Caco-2 (cell line): ENCODE measurements around the gene GTF2E1. TPM values are rescaled to one million over a fixed set of nuclear protein-coding genes. Genes with fewer than 3 reads are reported as not detected.

Source experiments
- BruUV-seq: library from RNA; stranded (reverse); fragments of 400-500 nt; replicated peaks from 2 replicates; lab custom pipeline; 2021; lab: Mats Ljungman, UMichigan
- CTCF ChIA-PET: fragments of 300-600 bp; sonication (Branson Sonifier 250); formaldehyde crosslinking; loops from one replicate; lab custom pipeline; 2022; ENCODE audit warnings: antibody characterized with exemption; lab: Charles Lee
- POLR2A ChIA-PET: fragments of 300-600 bp; sonication (Branson Sonifier 250); formaldehyde crosslinking; loops from one replicate; lab custom pipeline; 2022; ENCODE audit warnings: antibody characterized with exemption; lab: Charles Lee
- DNase-seq, 2 experiments: peaks; one replicate each; pipeline versions ENCODE4 v3.0.0 to v3.0.0-alpha.2; 2020 to 2022
- H3K27me3 ChIP-seq: replicated peaks from 2 replicates; pipeline ENCODE4 v1.6.0; 2011; ENCODE audit warnings: low read length; ENCODE audit not compliant: control insufficient read depth, insufficient read depth
- H3K36me3 ChIP-seq: 2 replicates; pipeline ENCODE4 v1.5.1; 2011; ENCODE audit warnings: low read length; ENCODE audit not compliant: control insufficient read depth, insufficient read depth
- H3K4me1 ChIP-seq: fragments of 250-450 bp; sonication (Bioruptor Pico); 2 replicates; pipeline ENCODE4 v1.5.1; 2020; ENCODE audit warnings: mild to moderate bottlenecking
- H3K4me3 ChIP-seq: 2 replicates; pipeline ENCODE4 v1.5.1; 2011; ENCODE audit warnings: low read depth, mild to moderate bottlenecking, control low read depth, low read length
- H3K9me3 ChIP-seq: fragments of 250-450 bp; sonication (Bioruptor Pico); 2 replicates; pipeline ENCODE4 v1.5.1; 2020; ENCODE audit warnings: mild to moderate bottlenecking, moderate library complexity
- H3K27ac Mint-ChIP-seq: one replicate; pipeline ENCODE4 v1.8.0; 2022; ENCODE audit warnings: mixed read lengths; ENCODE audit not compliant: unreplicated experiment
- H3K27me3 Mint-ChIP-seq: one replicate; pipeline ENCODE4 v1.8.0; 2022; ENCODE audit warnings: mixed read lengths; ENCODE audit not compliant: insufficient read depth, unreplicated experiment
- H3K36me3 Mint-ChIP-seq: one replicate; pipeline ENCODE4 v1.8.0; 2022; ENCODE audit warnings: mild to moderate bottlenecking, mixed read lengths; ENCODE audit not compliant: insufficient read depth, unreplicated experiment
- H3K4me1 Mint-ChIP-seq: one replicate; pipeline ENCODE4 v1.8.0; 2022; ENCODE audit warnings: low read depth, mixed read lengths; ENCODE audit not compliant: unreplicated experiment
- H3K4me3 Mint-ChIP-seq: one replicate; pipeline ENCODE4 v1.8.0; 2022; ENCODE audit warnings: mild to moderate bottlenecking, moderate library complexity, mixed read lengths; ENCODE audit not compliant: unreplicated experiment
- H3K9me3 Mint-ChIP-seq: one replicate; pipeline ENCODE4 v1.8.0; 2022; ENCODE audit warnings: mixed read lengths; ENCODE audit not compliant: unreplicated experiment
- intact Hi-C: fragments of 100-400 bp; cut with micrococcal nuclease; formaldehyde crosslinking; loops from one replicate; pipeline ENCODE4 v1.10.0; 2022; ENCODE audit not compliant: unreplicated experiment
- total RNA-seq: library from RNA; stranded (reverse); gene quantifications from 2 replicates; pipeline ENCODE4 v1.2.3, GENCODE V29; 2022
- TF ChIP-seq, protein P1 (sequence below), 2 experiments: fragments of 200-600 bp in 1 of 2; IDR thresholded peaks; 1 replicate in 1 of 2; 2 replicates in 1 of 2; pipeline versions ENCODE4 v1.5.1 to v1.8.0; 2011 to 2022; ENCODE audit warnings: antibody characterized with exemption in 1 of 2, control low read depth in 1 of 2, inconsistent platforms in 1 of 2, low read depth in 1 of 2, low read length in 1 of 2, mild to moderate bottlenecking in 1 of 2, moderate library complexity in 1 of 2; ENCODE audit not compliant: insufficient read depth in 1 of 2, severe bottlenecking in 1 of 2, unreplicated experiment in 1 of 2

GTF2E1 gene
- total RNA-seq, 1 experiment from 2014 or later: 30.6 TPM

DNA sequence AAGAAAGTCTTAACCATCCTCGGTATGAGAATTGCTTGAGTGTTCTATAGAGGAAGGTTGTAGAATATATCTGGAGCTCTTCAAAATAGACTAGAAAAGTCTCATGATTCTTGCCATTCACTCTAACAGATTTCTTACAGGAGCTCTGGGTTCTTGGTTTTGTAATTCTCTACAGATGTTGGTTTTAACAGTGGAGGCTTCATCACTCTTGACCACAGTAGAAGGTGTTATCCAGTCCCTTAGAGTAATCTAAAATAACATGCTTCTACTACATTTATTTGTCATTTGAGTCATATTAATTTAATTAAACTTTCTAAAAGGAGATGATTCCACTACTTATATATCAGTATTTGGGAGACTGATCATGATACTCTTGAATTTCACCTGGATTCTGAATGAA lies 9.7 kb downstream of the GTF2E1 start:
- H3K4me3 Mint-ChIP-seq: no peak overlapping the region
- no TSS peak for BruUV-seq
- H3K4me3 ChIP-seq: no peak overlapping the region
- DNase-seq: no peak
- H3K27me3 ChIP-seq: no peaks in the 10 kb centered on the region
- H3K9me3 ChIP-seq: no peaks in the 10 kb centered on the region
- ChIA-PET POLR2A (no interaction called here), CTCF (no interaction called here)
- peaks cover 21% of the 10 kb centered on the region for H3K36me3 Mint-ChIP-seq
- no peaks in the 10 kb centered on the region for H3K9me3 Mint-ChIP-seq
- TF ChIP-seq, protein P1, sequence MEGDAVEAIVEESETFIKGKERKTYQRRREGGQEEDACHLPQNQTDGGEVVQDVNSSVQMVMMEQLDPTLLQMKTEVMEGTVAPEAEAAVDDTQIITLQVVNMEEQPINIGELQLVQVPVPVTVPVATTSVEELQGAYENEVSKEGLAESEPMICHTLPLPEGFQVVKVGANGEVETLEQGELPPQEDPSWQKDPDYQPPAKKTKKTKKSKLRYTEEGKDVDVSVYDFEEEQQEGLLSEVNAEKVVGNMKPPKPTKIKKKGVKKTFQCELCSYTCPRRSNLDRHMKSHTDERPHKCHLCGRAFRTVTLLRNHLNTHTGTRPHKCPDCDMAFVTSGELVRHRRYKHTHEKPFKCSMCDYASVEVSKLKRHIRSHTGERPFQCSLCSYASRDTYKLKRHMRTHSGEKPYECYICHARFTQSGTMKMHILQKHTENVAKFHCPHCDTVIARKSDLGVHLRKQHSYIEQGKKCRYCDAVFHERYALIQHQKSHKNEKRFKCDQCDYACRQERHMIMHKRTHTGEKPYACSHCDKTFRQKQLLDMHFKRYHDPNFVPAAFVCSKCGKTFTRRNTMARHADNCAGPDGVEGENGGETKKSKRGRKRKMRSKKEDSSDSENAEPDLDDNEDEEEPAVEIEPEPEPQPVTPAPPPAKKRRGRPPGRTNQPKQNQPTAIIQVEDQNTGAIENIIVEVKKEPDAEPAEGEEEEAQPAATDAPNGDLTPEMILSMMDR (IDR thresholded peaks at IDR 0.05; ENCODE audit: insufficient read depth in 1 of 2, low read depth in 1 of 2, low read length in 1 of 2, severe bottlenecking in 1 of 2, unreplicated experiment in 1 of 2): no peak
- H3K4me1 Mint-ChIP-seq: no peaks in the 10 kb centered on the region
- H3K27me3 Mint-ChIP-seq: no peaks in the 10 kb centered on the region
- no peaks in the 10 kb centered on the region for H3K4me1 ChIP-seq
- intact Hi-C loops: no loop called here
- no peaks in the 10 kb centered on the region for H3K36me3 ChIP-seq
- no peak overlapping the region for H3K27ac Mint-ChIP-seq

DNA sequence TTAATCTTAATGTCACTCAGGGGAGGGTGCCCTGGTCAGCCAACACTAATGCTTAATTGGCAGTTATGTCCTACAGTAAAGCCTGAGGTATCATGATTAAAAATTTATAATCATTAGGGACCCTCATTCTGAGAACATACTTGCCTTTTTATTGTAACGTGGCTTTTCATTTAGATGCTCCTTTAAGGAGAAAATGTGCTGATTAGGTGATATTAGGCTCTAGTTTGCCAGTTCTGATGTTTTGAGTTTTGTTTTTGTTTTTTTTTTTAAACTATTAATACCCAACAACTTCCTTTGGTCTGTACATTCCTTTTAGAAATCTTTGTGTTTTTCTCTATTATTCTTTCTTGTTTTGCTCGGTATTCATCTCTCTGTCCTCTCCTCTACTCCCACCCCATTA lies 10.3 kb downstream of the GTF2E1 start:
- H3K4me1 ChIP-seq: no peaks in the 10 kb centered on the region
- peaks cover 21% of the 10 kb centered on the region for H3K36me3 Mint-ChIP-seq
- no peak for DNase-seq
- no peak overlapping the region for H3K4me3 Mint-ChIP-seq
- H3K27ac Mint-ChIP-seq: no peak overlapping the region
- no peak overlapping the region for H3K4me3 ChIP-seq
- H3K27me3 Mint-ChIP-seq: no peaks in the 10 kb centered on the region
- no peaks in the 10 kb centered on the region for H3K4me1 Mint-ChIP-seq
- POLR2A ChIA-PET: no interaction called here
- BruUV-seq: no TSS peak
- no peaks in the 10 kb centered on the region for H3K27me3 ChIP-seq
- intact Hi-C loops: no loop called here
- TF ChIP-seq, protein P1 (IDR thresholded peaks at IDR 0.05; ENCODE audit: insufficient read depth in 1 of 2, low read depth in 1 of 2, low read length in 1 of 2, severe bottlenecking in 1 of 2, unreplicated experiment in 1 of 2): no peak
- H3K9me3 Mint-ChIP-seq: no peaks in the 10 kb centered on the region
- no peaks in the 10 kb centered on the region for H3K9me3 ChIP-seq
- CTCF ChIA-PET: no interaction called here
- no peaks in the 10 kb centered on the region for H3K36me3 ChIP-seq

DNA sequence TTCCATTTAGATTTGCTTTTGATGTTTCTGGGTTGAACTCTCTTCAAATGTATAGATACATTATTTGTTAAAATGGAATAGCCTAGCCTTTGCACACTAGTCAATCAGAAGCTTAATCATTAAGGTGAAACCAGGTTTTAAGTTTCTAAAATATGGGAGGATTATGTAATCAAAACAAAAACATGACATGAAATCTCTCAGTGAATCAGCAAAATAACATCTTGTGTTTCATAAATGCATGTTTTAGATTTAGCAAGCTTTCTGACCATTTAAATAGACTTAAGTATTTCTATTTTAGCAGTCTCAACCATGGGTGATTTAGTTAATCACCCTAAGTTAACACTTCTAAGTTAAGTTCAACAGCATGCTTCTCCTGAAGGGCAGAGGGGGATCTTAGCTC lies 11.3 kb downstream of the GTF2E1 start:
- ChIA-PET POLR2A (no interaction called here), CTCF (no interaction called here)
- no peaks in the 10 kb centered on the region for H3K4me1 Mint-ChIP-seq
- H3K27ac Mint-ChIP-seq: no peak overlapping the region
- H3K4me3 Mint-ChIP-seq: no peak overlapping the region
- H3K36me3 Mint-ChIP-seq: peaks cover 21% of the 10 kb centered on the region
- Histone ChIP-seq H3K4me3 (no peak overlapping the region), H3K36me3 (no peaks in the 10 kb centered on the region), H3K4me1 (no peaks in the 10 kb centered on the region), H3K27me3 (no peaks in the 10 kb centered on the region), H3K9me3 (no peaks in the 10 kb centered on the region)
- intact Hi-C loops: no loop called here
- DNase-seq: no peak
- no peaks in the 10 kb centered on the region for H3K27me3 Mint-ChIP-seq
- no peaks in the 10 kb centered on the region for H3K9me3 Mint-ChIP-seq
- TF ChIP-seq, protein P1 (IDR thresholded peaks at IDR 0.05; ENCODE audit: insufficient read depth in 1 of 2, low read depth in 1 of 2, low read length in 1 of 2, severe bottlenecking in 1 of 2, unreplicated experiment in 1 of 2): no peak
- no TSS peak for BruUV-seq
